GM21381 (cell line): ENCODE measurements around the gene MRPL12.
A peak's percentile ranks its signal among the peaks of the same experiment; 100 is the strongest.

Experiments used
- ATAC-seq: cut with Tn5 transposase; IDR thresholded peaks from one replicate; pipeline ENCODE4 v1.9.1; 2021; ENCODE audit warnings: mild to moderate bottlenecking, moderate library complexity; ENCODE audit not compliant: unreplicated experiment

Gene MRPL12

GRCh38 chr17:81681672-81682071, 21.5 kb upstream of the MRPL12 start:
- no peak for ATAC-seq

- no peak for ATAC-seq
Observed at GRCh38 chr17:81682565-81683207, 20.5 kb upstream of the MRPL12 start.

- ATAC-seq, result peak; percentile 18
Observed at GRCh38 chr17:81683208-81683583, 20.0 kb upstream of the MRPL12 start.

- peak; percentile 93 for ATAC-seq
Observed at GRCh38 chr17:81683584-81684441, 19.4 kb upstream of the MRPL12 start, which contains the start of the genes ARL16 and HGS. ARL16 (minus strand) TSS chr17:81683797; CDS start chr17:81683753, 44 bp downstream. HGS (plus strand) TSS chr17:81684011; CDS start chr17:81684067, 56 bp downstream.

- ATAC-seq, result no peak
Observed at GRCh38 chr17:81684442-81684911, 18.7 kb upstream of the MRPL12 start.

GRCh38 chr17:81685108-81685507, 18.1 kb upstream of the MRPL12 start:
- ATAC-seq, result no peak

GRCh38 chr17:81686614-81687013, 16.6 kb upstream of the MRPL12 start:
- no peak for ATAC-seq

GRCh38 chr17:81687770-81688541, 15.2 kb upstream of the MRPL12 start:
- ATAC-seq, result no peak

- no peak for ATAC-seq
Observed at GRCh38 chr17:81688616-81689015, 14.6 kb upstream of the MRPL12 start.

GRCh38 chr17:81690066-81690465, 13.1 kb upstream of the MRPL12 start:
- no peak for ATAC-seq

- ATAC-seq, result no peak
Observed at GRCh38 chr17:81690549-81690948, 12.6 kb upstream of the MRPL12 start.

- ATAC-seq, result no peak
Observed at GRCh38 chr17:81691196-81691595, 12.0 kb upstream of the MRPL12 start.

GRCh38 chr17:81691608-81692007, 11.6 kb upstream of the MRPL12 start:
- ATAC-seq, result no peak

GRCh38 chr17:81693509-81694210, 9.5 kb upstream of the MRPL12 start:
- no peak for ATAC-seq

- no peak for ATAC-seq
Observed at GRCh38 chr17:81694810-81695209, 8.4 kb upstream of the MRPL12 start.

GRCh38 chr17:81695211-81695610, 8.0 kb upstream of the MRPL12 start:
- no peak for ATAC-seq

- ATAC-seq, result no peak
Observed at GRCh38 chr17:81695801-81696200, 7.4 kb upstream of the MRPL12 start.

- ATAC-seq, result no peak
Observed at GRCh38 chr17:81696218-81696941, 6.8 kb upstream of the MRPL12 start.

GRCh38 chr17:81697261-81698044, 5.7 kb upstream of the MRPL12 start:
- no peak for ATAC-seq
